SK-N-MC (cell line): ENCODE data around the gene GATA6.
A peak's percentile ranks its signal among the peaks of the same experiment; 100 is the strongest.

Source experiments
- DNase-seq: peaks from one replicate; pipeline ENCODE4 v3.0.0-alpha.2; 2011; ENCODE audit warnings: low read depth, low spot score
- H3K27ac ChIP-seq: fragments of 200-600 bp; sonication (generic); 2 replicates; pipeline ENCODE4 v1.5.1; 2016; ENCODE audit warnings: mixed run types
- H3K36me3 ChIP-seq: fragments of 200-600 bp; sonication (generic); 2 replicates; pipeline ENCODE4 v1.6.1; 2017; ENCODE audit warnings: antibody characterized with exemption, low read length, mixed read lengths; ENCODE audit not compliant: insufficient read depth
- H3K4me3 ChIP-seq: fragments of 200-600 bp; sonication (generic); 2 replicates; pipeline ENCODE4 v1.5.1; 2016
- H3K9ac ChIP-seq: fragments of 200-600 bp; sonication (generic); 2 replicates; pipeline ENCODE4 v1.8.0; 2017; ENCODE audit warnings: mixed run types, mixed read lengths; ENCODE audit not compliant: insufficient read length
- H3K9me3 ChIP-seq: fragments of 200-600 bp; sonication (generic); 2 replicates; pipeline ENCODE4 v1.6.1; 2017; ENCODE audit warnings: low read depth, mild to moderate bottlenecking, antibody characterized with exemption, low read length, moderate library complexity, mixed read lengths
- EZH2 ChIP-seq: fragments of 200-600 bp; sonication (generic); IDR thresholded peaks from one replicate; pipeline ENCODE4 v1.6.1; 2017; ENCODE audit warnings: antibody characterized with exemption
- FOXP2 ChIP-seq: optimal IDR thresholded peaks from 2 replicates; pipeline ENCODE3; 2011; ENCODE audit warnings: mild to moderate bottlenecking, moderate library complexity; ENCODE audit not compliant: insufficient read depth; ENCODE audit errors: extremely low read length, control extremely low read depth
- POLR2AphosphoS5 ChIP-seq: IDR thresholded peaks from 2 replicates; pipeline ENCODE4 v1.6.1; 2012; ENCODE audit warnings: mild to moderate bottlenecking, low read depth, low read length, borderline replicate concordance

Gene GATA6

GRCh38 chr18:22163416-22164161, 5.8 kb upstream of the GATA6 start:
- TF ChIP-seq FOXP2 (no peak), POLR2AphosphoS5 (no peak), EZH2 (no peak)
- no peak for DNase-seq
- Histone ChIP-seq H3K9ac (no peak overlapping the region), H3K4me3 (no peak overlapping the region), H3K9me3 (no peaks in the 10 kb centered on the region), H3K27ac (no peak overlapping the region), H3K36me3 (no peaks in the 10 kb centered on the region)

DNA sequence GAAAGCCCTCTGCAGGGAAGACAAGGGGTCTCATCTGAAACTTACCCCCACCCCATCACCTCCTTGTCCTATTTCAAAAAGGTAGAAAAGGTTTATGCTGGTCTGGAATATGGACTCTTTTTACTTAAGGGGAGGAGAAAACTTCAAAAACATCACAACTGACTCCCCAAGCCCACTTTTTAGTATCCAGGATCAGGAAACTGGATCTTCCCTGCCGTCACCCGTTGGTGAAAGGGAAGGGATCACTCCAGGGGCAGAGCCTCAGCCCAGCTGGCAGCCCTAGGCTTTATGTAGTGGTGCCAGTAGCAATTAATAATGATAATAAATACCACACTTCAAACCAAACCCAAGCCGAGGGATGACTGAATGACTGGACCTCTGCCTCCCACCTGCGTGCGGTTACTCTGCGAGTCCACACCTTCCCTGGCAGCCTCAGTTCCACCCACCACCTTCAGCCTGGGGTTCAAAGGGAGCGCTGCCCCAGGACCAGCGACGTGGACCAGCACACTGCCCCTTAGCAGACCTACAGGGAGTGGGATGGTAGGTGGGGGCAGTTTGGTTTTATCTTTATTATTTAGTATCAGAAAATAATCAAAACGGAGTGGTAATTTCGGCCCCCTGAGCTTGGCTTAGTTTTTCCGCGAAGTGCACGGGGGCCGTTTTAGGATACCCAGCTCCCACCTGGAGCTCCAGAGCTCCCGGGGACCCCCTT, 4.9 kb upstream of the GATA6 start:
- TF ChIP-seq POLR2AphosphoS5, result no peak
- TF ChIP-seq FOXP2, result no peak
- no peak for TF ChIP-seq EZH2
- H3K9me3 ChIP-seq, result no peaks in the 10 kb centered on the region
- no peak overlapping the region for H3K4me3 ChIP-seq
- DNase-seq, result no peak
- no peak overlapping the region for H3K9ac ChIP-seq
- H3K27ac ChIP-seq, result no peak overlapping the region
- H3K36me3 ChIP-seq, result no peaks in the 10 kb centered on the region

DNA sequence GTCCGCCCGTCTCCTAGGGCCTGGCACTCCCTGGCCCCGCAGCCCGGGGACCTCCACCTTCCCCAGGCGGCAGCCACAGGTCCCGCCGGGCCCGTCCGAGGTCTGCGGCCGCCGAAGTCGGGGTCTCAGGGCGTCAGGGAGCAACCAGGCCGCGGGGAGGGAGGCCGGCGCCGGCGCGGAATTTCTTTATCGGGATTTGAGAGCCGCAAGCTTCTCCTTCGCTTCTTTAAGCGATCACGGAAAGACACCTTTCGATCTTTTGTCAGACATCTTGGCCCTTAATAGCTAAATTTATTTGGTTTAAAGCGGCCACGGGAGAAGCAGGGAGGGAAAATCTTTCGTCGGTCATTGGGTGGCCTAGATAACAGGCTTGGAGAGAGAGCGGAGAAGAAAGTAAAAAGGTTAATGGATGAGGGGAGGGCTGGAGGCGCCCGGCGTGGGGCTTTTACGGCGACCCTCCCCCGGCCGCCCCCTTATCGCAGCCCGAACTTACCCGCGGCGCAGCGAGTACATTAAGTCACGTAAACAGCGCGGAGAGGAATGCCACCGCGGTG, 4.3 kb upstream of the GATA6 start:
- Histone ChIP-seq H3K27ac (no peak overlapping the region), H3K4me3 (no peak overlapping the region), H3K9ac (no peak overlapping the region), H3K9me3 (no peaks in the 10 kb centered on the region), H3K36me3 (no peaks in the 10 kb centered on the region)
- DNase-seq, result no peak
- TF ChIP-seq POLR2AphosphoS5 (no peak), EZH2 (peak; percentile 44)

DNA sequence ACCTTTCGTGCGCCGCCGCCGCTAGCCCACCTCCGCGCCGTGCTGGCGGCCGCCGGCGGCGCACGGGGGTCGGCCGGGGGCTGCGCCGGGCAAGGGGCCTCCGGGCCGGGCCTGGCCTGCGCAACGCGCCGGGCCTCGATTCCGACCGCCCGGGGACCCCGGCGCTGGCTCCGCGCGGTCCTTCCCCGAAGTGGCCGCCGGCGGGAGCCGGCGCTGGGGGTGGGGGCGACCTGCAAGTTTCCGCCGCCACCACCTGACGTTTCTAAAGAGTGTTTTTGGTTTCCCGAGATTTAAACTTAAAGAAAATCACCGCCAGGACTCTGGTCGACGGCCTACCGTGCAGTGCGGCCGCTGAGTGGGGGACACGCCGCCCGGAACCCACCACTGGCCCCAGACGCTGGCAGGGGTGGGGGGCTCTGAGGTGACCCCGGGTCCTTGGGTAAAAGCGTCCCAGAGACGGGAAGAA, 3.8 kb upstream of the GATA6 start:
- no peak for DNase-seq
- TF ChIP-seq FOXP2 (no peak), POLR2AphosphoS5 (no peak), EZH2 (no peak)
- Histone ChIP-seq H3K36me3 (no peaks in the 10 kb centered on the region), H3K9me3 (no peaks in the 10 kb centered on the region), H3K27ac (no peak overlapping the region), H3K4me3 (no peak overlapping the region), H3K9ac (no peak overlapping the region)

- peak; percentile 5 for TF ChIP-seq EZH2
- TF ChIP-seq POLR2AphosphoS5, result no peak
- TF ChIP-seq FOXP2, result no peak
- H3K9me3 ChIP-seq, result no peaks in the 10 kb centered on the region
- DNase-seq, result no peak
- no peak overlapping the region for H3K27ac ChIP-seq
- H3K9ac ChIP-seq, result no peak overlapping the region
- H3K4me3 ChIP-seq, result no peak overlapping the region
- H3K36me3 ChIP-seq, result no peaks in the 10 kb centered on the region
Measured at GRCh38 chr18:22166069-22166950, 3.1 kb upstream of the GATA6 start.

GRCh38 chr18:22167091-22167470, 2.3 kb upstream of the GATA6 start:
- Histone ChIP-seq H3K27ac (no peak overlapping the region), H3K9me3 (no peaks in the 10 kb centered on the region), H3K9ac (no peak overlapping the region), H3K4me3 (no peak overlapping the region), H3K36me3 (no peaks in the 10 kb centered on the region)
- TF ChIP-seq EZH2 (no peak), POLR2AphosphoS5 (no peak), FOXP2 (no peak)
- no peak for DNase-seq

DNA sequence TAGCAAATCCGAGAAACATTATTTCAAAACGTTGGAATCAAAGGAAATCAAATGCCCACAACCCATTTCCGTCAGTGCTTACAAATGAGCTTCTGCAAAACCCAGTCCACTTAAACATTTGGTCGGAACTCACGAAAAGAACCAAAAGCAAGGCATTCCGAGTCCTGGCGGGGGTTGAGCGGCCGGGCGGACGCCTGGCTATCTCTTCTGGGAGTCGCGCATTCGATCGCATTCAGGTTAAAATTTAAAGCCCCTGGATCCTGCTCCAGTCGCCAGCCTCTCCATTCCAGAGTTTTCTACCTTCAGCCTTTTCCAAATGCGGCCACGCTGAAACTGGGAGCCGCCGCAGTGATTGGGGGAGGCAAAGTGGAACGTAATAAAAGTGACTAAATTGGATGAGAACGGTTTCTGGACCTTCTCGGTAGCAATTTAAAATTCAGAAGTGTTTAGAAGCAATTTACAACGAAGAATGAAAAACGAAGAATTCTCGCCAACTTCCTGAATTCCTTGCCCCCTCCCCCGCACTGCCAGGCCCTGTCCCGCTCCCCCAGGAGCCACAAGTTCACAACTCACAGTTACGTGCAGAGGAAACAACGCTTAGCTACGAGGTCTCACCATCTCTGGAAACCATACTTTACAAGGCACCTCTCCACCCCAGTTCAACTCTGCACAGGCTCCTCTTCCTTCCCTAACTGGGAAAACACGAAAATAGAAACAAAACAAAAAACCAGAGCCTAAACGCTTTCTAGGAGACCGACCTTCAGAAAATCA, 1.7 kb upstream of the GATA6 start:
- no peak overlapping the region for H3K9ac ChIP-seq
- DNase-seq, result no peak
- no peak overlapping the region for H3K4me3 ChIP-seq
- H3K9me3 ChIP-seq, result no peaks in the 10 kb centered on the region
- no peaks in the 10 kb centered on the region for H3K36me3 ChIP-seq
- no peak overlapping the region for H3K27ac ChIP-seq
- TF ChIP-seq EZH2, result peak; percentile 73
- TF ChIP-seq POLR2AphosphoS5, result no peak
- TF ChIP-seq FOXP2, result no peak

DNA sequence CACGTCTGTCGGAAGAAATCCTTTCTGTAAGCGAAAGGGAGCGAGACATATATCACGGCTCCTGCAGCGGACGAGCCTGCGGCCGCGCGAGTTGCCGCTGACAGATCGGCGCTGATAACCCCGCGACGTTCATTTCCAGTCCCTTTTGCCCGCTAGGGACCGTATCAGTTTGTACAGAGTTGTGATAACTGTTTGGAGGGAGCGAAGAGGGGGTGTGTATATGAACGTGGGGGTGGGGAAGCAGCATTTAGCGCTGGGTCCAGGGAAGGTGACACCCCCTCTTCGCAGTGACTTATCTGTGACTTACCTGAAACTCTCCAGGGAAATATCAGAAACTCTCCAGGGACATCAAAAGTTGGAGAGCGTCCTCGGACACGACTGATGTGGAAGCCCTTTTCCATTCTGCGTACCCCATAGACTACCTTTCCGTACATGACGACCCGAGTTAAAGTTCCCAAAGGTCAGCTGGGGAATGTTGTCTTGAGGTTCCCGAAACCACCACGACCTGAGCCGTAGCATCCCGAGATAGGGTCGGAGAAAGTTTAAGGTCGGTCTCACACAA, 948 bp upstream of the GATA6 start:
- no peak for TF ChIP-seq EZH2
- TF ChIP-seq FOXP2, result no peak
- no peak for TF ChIP-seq POLR2AphosphoS5
- H3K4me3 ChIP-seq, result no peak overlapping the region

More for the DNA sequence above, 948 bp upstream of the GATA6 start:
- H3K9me3 ChIP-seq, result no peaks in the 10 kb centered on the region
- H3K36me3 ChIP-seq, result no peaks in the 10 kb centered on the region
- no peak overlapping the region for H3K27ac ChIP-seq
- H3K9ac ChIP-seq, result no peak overlapping the region
- DNase-seq, result no peak
